IMR-90 (cell line): ENCODE measurements around the gene SALL4.

Experiments used
- CEBPB ChIP-seq: IDR thresholded peaks from 2 replicates; pipeline ENCODE4 v1.6.1; 2012; ENCODE audit warnings: low read depth, low read length, improper control_type of control experiment
- CTCF ChIP-seq: conservative IDR thresholded peaks from 2 replicates; pipeline ENCODE4 v1.5.1; 2012; ENCODE audit warnings: mild to moderate bottlenecking, low read depth, low read length, improper control_type of control experiment
- FOS ChIP-seq: fragments of 150-350 bp; IDR thresholded peaks from 2 replicates; pipeline ENCODE4 v1.6.1; 2016; ENCODE audit warnings: low read depth, low read length
- MAZ ChIP-seq: IDR thresholded peaks from 2 replicates; pipeline ENCODE4 v1.6.1; 2012; ENCODE audit warnings: low read depth, mild to moderate bottlenecking, low read length, improper control_type of control experiment, moderate library complexity, borderline replicate concordance
- POLR2A ChIP-seq: IDR thresholded peaks from 2 replicates; pipeline ENCODE4 v1.6.1; 2012; ENCODE audit warnings: mild to moderate bottlenecking, low read depth, low read length
- RCOR1 ChIP-seq: IDR thresholded peaks from 2 replicates; pipeline ENCODE4 v1.6.1; 2012; ENCODE audit warnings: mild to moderate bottlenecking, low read length, improper control_type of control experiment; ENCODE audit not compliant: insufficient replicate concordance
- USF2 ChIP-seq: fragments of 150-350 bp; IDR thresholded peaks from 2 replicates; pipeline ENCODE4 v1.6.1; 2017; ENCODE audit warnings: mild to moderate bottlenecking, antibody characterized with exemption, low read length, low read depth

- TF ChIP-seq CTCF (no peak), CEBPB (no peak), USF2 (no peak), POLR2A (no peak), FOS (no peak), RCOR1 (no peak), MAZ (no peak)
Observed at GRCh38 chr20:51788822-51789221, 13.5 kb downstream of the SALL4 start.
